B cell (primary cell): ENCODE measurements around the gene ZMYND10. TPM values are rescaled to one million over a fixed set of nuclear protein-coding genes. Genes with fewer than 3 reads are reported as not detected.

Experiments
- ATAC-seq: fragments of 200-7000 bp; cut with Tn5 transposase; one replicate; pipeline ENCODE4 v1.10.0; 2021; ENCODE audit warnings: low read depth, mild to moderate bottlenecking, moderate number of reproducible peaks, moderate library complexity
- CTCF ChIA-PET: fragments of 350-600 bp; sonication (Branson Sonifier 250); formaldehyde crosslinking; loops from one replicate; lab custom pipeline; 2021; ENCODE audit warnings: antibody characterized with exemption, inconsistent platforms; lab: Charles Lee
- POLR2A ChIA-PET: fragments of 350-600 bp; sonication (Branson Sonifier 250); formaldehyde crosslinking; loops from one replicate; lab custom pipeline; 2021; ENCODE audit warnings: antibody characterized with exemption; lab: Charles Lee
- DNase-seq: peaks from one replicate; pipeline ENCODE4 v3.0.0; 2013
- H2AFZ ChIP-seq: 2 replicates; pipeline ENCODE4 v1.6.1; 2012; ENCODE audit warnings: mild to moderate bottlenecking, low read depth, low read length; ENCODE audit not compliant: insufficient read depth, poor library complexity, severe bottlenecking
- H3K27ac ChIP-seq, 2 donors: 1 replicate in 1 of 2; 2 replicates in 1 of 2; pipeline ENCODE4 v1.5.1; 2012 to 2013; ENCODE audit warnings: low read length in 2 of 2, mild to moderate bottlenecking in 2 of 2, moderate library complexity in 1 of 2
- H3K27me3 ChIP-seq, 4 experiments: fragments of 200-600 bp in 1 of 4; sonication (generic) in 1 of 4; replicated peaks in 1 of 4; 1 replicate in 2 of 4; 2 replicates in 2 of 4; pipeline versions ENCODE4 v1.6.1 to v1.7.0; 2013 to 2016; ENCODE audit warnings: low read length in 3 of 4, mild to moderate bottlenecking in 2 of 4, mixed read lengths in 1 of 4, moderate library complexity in 1 of 4; ENCODE audit not compliant: insufficient read depth in 4 of 4, control insufficient read depth in 3 of 4; ENCODE audit errors: control extremely low read depth in 1 of 4
- H3K36me3 ChIP-seq, 2 experiments: replicated peaks in 1 of 2; 1 replicate in 1 of 2; 2 replicates in 1 of 2; pipeline versions ENCODE4 v1.6.1 to v1.7.1; 2013; ENCODE audit warnings: low read length in 1 of 2; ENCODE audit not compliant: insufficient read depth in 2 of 2, control insufficient read depth in 1 of 2; ENCODE audit errors: control extremely low read depth in 1 of 2, extremely low read depth in 1 of 2
- H3K4me1 ChIP-seq, 2 donors: fragments of 200-600 bp in 1 of 2; sonication (generic) in 1 of 2; 1 replicate in 1 of 2; 2 replicates in 1 of 2; pipeline versions ENCODE4 v1.5.1 to v1.6.1; 2013 to 2017; ENCODE audit warnings: low read length in 2 of 2; ENCODE audit not compliant: control insufficient read depth in 2 of 2, insufficient read depth in 2 of 2
- H3K4me2 ChIP-seq: replicated peaks from 2 replicates; pipeline ENCODE3; 2012; ENCODE audit warnings: mild to moderate bottlenecking, low read depth, low read length; ENCODE audit not compliant: poor library complexity, severe bottlenecking
- H3K4me3 ChIP-seq, 5 experiments: fragments of 200-600 bp in 1 of 5; sonication (generic) in 1 of 5; 1 replicate in 3 of 5; 2 replicates in 2 of 5; pipeline versions ENCODE4 v1.5.1 to v1.7.0; 2011 to 2016; ENCODE audit warnings: low read length in 4 of 5, mild to moderate bottlenecking in 4 of 5, low read depth in 2 of 5, control low read depth in 1 of 5, moderate library complexity in 1 of 5; ENCODE audit not compliant: insufficient read depth in 1 of 5; ENCODE audit errors: control extremely low read depth in 1 of 5, extremely low read depth in 1 of 5
- H3K79me2 ChIP-seq: fragments of 200-600 bp; sonication (generic); one replicate; pipeline ENCODE4 v1.6.0; 2016; ENCODE audit warnings: low read length; ENCODE audit not compliant: control insufficient read depth, insufficient read depth
- H3K9ac ChIP-seq: fragments of 200-600 bp; sonication (generic); 2 replicates; pipeline ENCODE4 v1.6.1; 2017; ENCODE audit warnings: mild to moderate bottlenecking, low read length, moderate library complexity
- H3K9me3 ChIP-seq, 3 donors: one replicate each; pipeline versions ENCODE4 v1.6.1 to v1.7.1; 2013; ENCODE audit warnings: low read length in 2 of 3; ENCODE audit not compliant: control insufficient read depth in 2 of 3, insufficient read depth in 1 of 3; ENCODE audit errors: control extremely low read depth in 1 of 3
- H4K20me1 ChIP-seq: 2 replicates; pipeline ENCODE4 v1.6.0; 2012; ENCODE audit warnings: mild to moderate bottlenecking, low read length; ENCODE audit not compliant: insufficient read depth, control insufficient read depth, poor library complexity, severe bottlenecking
- H3K27ac Mint-ChIP-seq: one replicate; pipeline ENCODE4 v1.8.0; 2021; ENCODE audit warnings: mixed read lengths
- H3K27me3 Mint-ChIP-seq: one replicate; pipeline ENCODE4 v1.8.0; 2021; ENCODE audit warnings: mixed read lengths
- H3K4me1 Mint-ChIP-seq: one replicate; pipeline ENCODE4 v1.8.0; 2021; ENCODE audit warnings: mixed read lengths
- H3K4me3 Mint-ChIP-seq: one replicate; pipeline ENCODE4 v1.8.0; 2021; ENCODE audit warnings: mixed read lengths
- H3K9me3 Mint-ChIP-seq: one replicate; pipeline ENCODE4 v1.8.0; 2022; ENCODE audit warnings: mixed read lengths; ENCODE audit not compliant: insufficient read depth
- CTCF ChIP-seq: fragments of 200-600 bp; IDR thresholded peaks from one replicate; pipeline ENCODE4 v1.8.0; 2022; ENCODE audit warnings: antibody characterized with exemption, mild to moderate bottlenecking
- EZH2 ChIP-seq: IDR thresholded peaks from 2 replicates; pipeline ENCODE4 v1.6.1; 2012; ENCODE audit warnings: borderline replicate concordance, low read depth, mild to moderate bottlenecking, moderate library complexity, low read length; ENCODE audit not compliant: insufficient read depth, poor library complexity, severe bottlenecking
- WGBS: methylation state at CpG from one replicate; pipeline ENCODE4 v1.1.5; 2013; ENCODE audit warnings: missing lambda C conversion rate; ENCODE audit not compliant: insufficient coverage; 5-methylcytosine and 5-hydroxymethylcytosine counted together
- intact Hi-C: fragments of 100-400 bp; cut with micrococcal nuclease; formaldehyde crosslinking; loops from one replicate; pipeline ENCODE4 v1.10.0; 2022
- polyA plus RNA-seq: library from polyadenylated mRNA; depleted of rRNA; stranded (reverse); fragments of >200 nt; gene quantifications from 2 replicates; pipeline ENCODE4 v1.2.3, GENCODE V29; 2012
- total RNA-seq, 2 donors: library from RNA; stranded (reverse); fragments of 120-200 nt in 1 of 2; gene quantifications; 1 replicate in 1 of 2; 2 replicates in 1 of 2; pipeline versions ENCODE4 v1.2.3 to v1.2.4, GENCODE V29; 2013 to 2022

The ZMYND10 gene
- total and polyA plus RNA-seq, 2 donors (not counting 1 experiment from before 2014, with no cell fraction given): 1.8 to 2.4 TPM

- Mint-ChIP-seq H3K9me3 (no peaks in the 10 kb centered on the region), H3K4me1 (peaks cover 44% of the 10 kb centered on the region), H3K4me3 (peak overlapping the region; percentile 26), H3K27ac (peak overlapping the region; percentile 54), H3K27me3 (no peaks in the 10 kb centered on the region)
- ATAC-seq (peak; percentile 26), DNase-seq (peak; percentile 70)
- 86% methylated on average over 3 of the region's 4 CpGs for WGBS
- Histone ChIP-seq H3K27ac (no peak overlapping the region), H3K4me3 (no peak overlapping the region), H2AFZ (no peak overlapping the region), H3K4me1 (peaks cover 27 to 47% of the 10 kb centered on the region in 2 donors), H3K79me2 (peaks cover 21% of the 10 kb centered on the region), H3K9ac (no peak overlapping the region), H4K20me1 (peaks cover 11% of the 10 kb centered on the region), H3K4me2 (no peak overlapping the region), H3K27me3 (no peaks in the 10 kb centered on the region), H3K36me3 (peaks cover 0 to 22% of the 10 kb centered on the region in 2 experiments), H3K9me3 (peaks cover 0 to 3% (median 0%) of the 10 kb centered on the region in 3 donors)
- peak; percentile 83 for TF ChIP-seq CTCF
- no peak for TF ChIP-seq EZH2
- CTCF ChIA-PET: interaction anchor here (0.7 to 3.1 kb wide), 16 partner anchors 10 to 130 kb away, joined by 3 to 28 read pairs (median 5); partner anchors contain the start of genes HYAL3, IFRD2 and NAA80
- intact Hi-C loops: loop anchor here (1.0 to 5.0 kb wide), 2 partner anchors 50 to 87 kb away; partner anchors contain the start of gene GNAI2
- POLR2A ChIA-PET: interaction anchor here (2.9 kb wide), 1 partner anchor 12 kb away, joined by 16 read pairs; no protein-coding TSS in a partner anchor
Measured at GRCh38 chr3:50324351-50325112, 21.0 kb downstream of the ZMYND10 start.
